ENCODE results near the gene IGF1R.
"Not testable (repeated sequence)": the region's sequence is repeated elsewhere in the genome, so short reads cannot be mapped to it uniquely, and the experiment has no call there.

IGF1R gene

DNA sequence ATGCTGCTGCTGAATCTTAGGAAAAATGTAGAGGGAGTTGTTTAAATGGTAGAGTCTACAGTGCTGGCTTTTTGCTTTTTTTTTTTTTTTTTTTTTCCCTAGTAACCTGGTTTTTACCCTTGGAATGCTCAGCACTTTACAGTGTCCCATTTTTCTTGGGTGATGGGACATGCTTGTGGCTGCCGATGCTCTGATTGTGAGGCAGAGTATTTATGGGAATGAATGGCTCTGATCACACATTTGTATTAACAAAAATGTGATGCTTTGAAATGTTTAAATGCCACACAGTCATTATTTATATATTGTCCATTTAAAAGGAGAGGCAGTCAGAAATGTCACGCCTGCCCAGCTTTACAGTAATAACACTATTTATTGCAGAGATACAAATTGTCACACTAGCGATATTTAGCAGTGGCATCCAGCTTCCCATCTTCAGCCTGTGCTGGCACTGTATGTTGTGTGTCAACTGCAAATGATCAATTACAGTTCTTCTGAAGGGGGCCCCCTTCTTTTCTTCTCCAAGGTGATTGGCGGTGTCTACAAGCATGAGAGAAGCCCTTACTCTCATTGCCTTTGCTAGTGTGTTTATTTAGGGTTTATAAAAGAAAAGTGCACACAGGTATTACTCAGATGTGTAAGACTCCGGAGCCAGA is 30.9 kb upstream of the IGF1R start:
- Histone ChIP-seq H3K4me1 (ENCODE audit: control insufficient read depth, insufficient read depth, low read length, unreplicated experiment) (no peaks in the 10 kb centered on the region), H3K27ac (ENCODE audit: low read depth, low read length) (no peak overlapping the region), H2AFZ (ENCODE audit: low read length, unreplicated experiment) (no peak overlapping the region), H3K79me2 (ENCODE audit: control insufficient read depth, insufficient read depth, low read length, unreplicated experiment) (no peaks in the 10 kb centered on the region), H3K4me3 (ENCODE audit: low read depth, low read length) (no peak overlapping the region), H3K36me3 (ENCODE audit: insufficient read depth, low read length) (no peaks in the 10 kb centered on the region), H3K27me3 (ENCODE audit: insufficient read depth, low read length) (peaks cover 64% of the 10 kb centered on the region)

DNA sequence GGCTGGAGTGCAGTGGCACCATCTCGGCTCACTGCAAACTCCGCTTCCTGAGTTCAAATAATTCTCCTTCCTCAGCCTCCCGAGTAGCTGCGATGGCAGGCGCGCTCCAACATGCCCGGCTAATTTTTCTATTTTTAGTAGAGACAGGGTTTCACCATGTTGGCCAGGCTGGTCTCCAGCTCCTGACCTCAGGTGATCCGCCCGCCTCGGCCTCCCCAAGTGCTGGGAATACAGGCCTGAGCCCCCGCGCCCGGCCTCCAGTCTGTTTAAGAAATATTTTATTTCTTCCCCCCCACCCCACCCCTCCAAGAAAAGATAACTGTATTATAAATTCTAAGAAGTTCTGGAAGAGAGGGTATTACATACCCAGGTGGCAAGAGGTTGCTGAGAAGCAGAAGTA is 29.8 kb upstream of the IGF1R start:
- not testable (repeated sequence) for H3K4me3 ChIP-seq (ENCODE audit: low read depth, low read length); H2AFZ ChIP-seq (ENCODE audit: low read length, unreplicated experiment); H3K27ac ChIP-seq (ENCODE audit: low read depth, low read length); H3K79me2 ChIP-seq (ENCODE audit: control insufficient read depth, insufficient read depth, low read length, unreplicated experiment); H3K4me1 ChIP-seq (ENCODE audit: control insufficient read depth, insufficient read depth, low read length, unreplicated experiment); H3K36me3 ChIP-seq (ENCODE audit: insufficient read depth, low read length)
- H3K27me3 ChIP-seq (ENCODE audit: insufficient read depth, low read length), result peaks cover 71% of the 10 kb centered on the region

DNA sequence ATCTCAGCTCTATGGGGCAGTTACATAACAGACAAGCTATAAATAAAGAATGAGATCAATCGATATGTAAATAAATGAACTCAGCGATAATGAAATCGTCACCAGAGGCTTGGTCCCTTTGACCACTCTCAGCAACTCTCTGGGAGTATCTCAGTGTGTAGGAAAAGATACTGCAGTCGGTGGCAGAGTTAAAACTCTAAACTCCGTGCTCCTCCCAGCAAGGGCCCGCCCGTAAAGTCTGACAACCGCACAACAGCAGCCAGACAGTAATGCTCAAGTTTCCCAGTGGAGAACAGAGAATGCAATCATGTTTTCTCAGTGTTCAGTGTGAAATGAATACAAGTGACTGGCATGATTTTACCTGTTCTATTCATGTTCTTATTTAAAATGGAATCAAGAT is 28.3 kb upstream of the IGF1R start:
- H3K27me3 ChIP-seq (ENCODE audit: insufficient read depth, low read length), result peaks cover 82% of the 10 kb centered on the region
- H3K79me2 ChIP-seq (ENCODE audit: control insufficient read depth, insufficient read depth, low read length, unreplicated experiment), result no peaks in the 10 kb centered on the region
- no peaks in the 10 kb centered on the region for H3K4me1 ChIP-seq (ENCODE audit: control insufficient read depth, insufficient read depth, low read length, unreplicated experiment)
- no peak overlapping the region for H3K27ac ChIP-seq (ENCODE audit: low read depth, low read length)
- no peak overlapping the region for H2AFZ ChIP-seq (ENCODE audit: low read length, unreplicated experiment)
- H3K4me3 ChIP-seq (ENCODE audit: low read depth, low read length), result no peak overlapping the region
- H3K36me3 ChIP-seq (ENCODE audit: insufficient read depth, low read length), result no peaks in the 10 kb centered on the region

DNA sequence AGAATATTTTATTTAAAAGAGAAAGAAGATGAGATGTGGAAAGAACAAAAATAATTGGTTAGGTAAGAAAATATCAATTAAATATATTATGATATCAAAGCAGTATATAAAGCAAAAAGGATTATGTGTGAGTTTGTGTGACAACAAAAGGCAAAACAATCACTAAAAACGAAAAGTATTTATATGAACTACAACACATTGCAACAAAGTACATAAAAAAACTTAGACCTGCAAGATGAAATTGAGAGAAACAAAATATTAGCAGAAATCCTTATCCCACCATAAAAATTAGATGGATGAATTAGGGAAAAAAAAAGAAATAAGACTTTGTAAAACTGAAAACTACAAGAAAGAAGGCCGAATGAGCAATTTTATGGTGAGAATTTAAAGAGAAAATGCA is 27.3 kb upstream of the IGF1R start:
- H3K36me3 ChIP-seq (ENCODE audit: insufficient read depth, low read length), result no peaks in the 10 kb centered on the region
- H3K79me2 ChIP-seq (ENCODE audit: control insufficient read depth, insufficient read depth, low read length, unreplicated experiment), result no peaks in the 10 kb centered on the region
- H3K4me1 ChIP-seq (ENCODE audit: control insufficient read depth, insufficient read depth, low read length, unreplicated experiment), result no peaks in the 10 kb centered on the region
- no peak overlapping the region for H2AFZ ChIP-seq (ENCODE audit: low read length, unreplicated experiment)
- H3K4me3 ChIP-seq (ENCODE audit: low read depth, low read length), result no peak overlapping the region
- no peak overlapping the region for H3K27ac ChIP-seq (ENCODE audit: low read depth, low read length)
- H3K27me3 ChIP-seq (ENCODE audit: insufficient read depth, low read length), result peaks cover 89% of the 10 kb centered on the region

DNA sequence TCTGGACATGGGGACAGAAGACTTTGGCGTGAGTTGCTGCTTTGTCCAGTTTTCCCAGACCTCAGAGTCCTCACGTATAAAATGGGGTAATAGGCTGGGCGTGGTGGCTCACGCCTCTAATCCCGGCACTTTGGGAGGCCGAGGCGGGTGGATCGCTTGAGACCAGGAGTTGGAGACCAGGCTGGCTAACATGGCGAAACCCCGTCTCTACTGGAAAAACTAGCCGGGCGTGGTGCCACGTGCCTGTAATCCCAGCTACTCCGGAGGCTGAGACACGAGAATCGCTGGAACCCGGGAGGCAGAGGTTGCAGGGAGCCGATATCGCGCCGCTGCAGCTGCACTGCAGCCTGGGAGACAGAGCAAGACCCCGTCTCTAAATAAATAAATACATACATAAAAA is 22.7 kb upstream of the IGF1R start:
- Histone ChIP-seq H3K36me3 (ENCODE audit: insufficient read depth, low read length) (no peaks in the 10 kb centered on the region), H3K27me3 (ENCODE audit: insufficient read depth, low read length) (peaks cover 96% of the 10 kb centered on the region), H2AFZ (ENCODE audit: low read length, unreplicated experiment) (no peak overlapping the region), H3K4me3 (ENCODE audit: low read depth, low read length) (no peak overlapping the region), H3K27ac (ENCODE audit: low read depth, low read length) (no peak overlapping the region), H3K79me2 (ENCODE audit: control insufficient read depth, insufficient read depth, low read length, unreplicated experiment) (no peaks in the 10 kb centered on the region), H3K4me1 (ENCODE audit: control insufficient read depth, insufficient read depth, low read length, unreplicated experiment) (no peaks in the 10 kb centered on the region)

DNA sequence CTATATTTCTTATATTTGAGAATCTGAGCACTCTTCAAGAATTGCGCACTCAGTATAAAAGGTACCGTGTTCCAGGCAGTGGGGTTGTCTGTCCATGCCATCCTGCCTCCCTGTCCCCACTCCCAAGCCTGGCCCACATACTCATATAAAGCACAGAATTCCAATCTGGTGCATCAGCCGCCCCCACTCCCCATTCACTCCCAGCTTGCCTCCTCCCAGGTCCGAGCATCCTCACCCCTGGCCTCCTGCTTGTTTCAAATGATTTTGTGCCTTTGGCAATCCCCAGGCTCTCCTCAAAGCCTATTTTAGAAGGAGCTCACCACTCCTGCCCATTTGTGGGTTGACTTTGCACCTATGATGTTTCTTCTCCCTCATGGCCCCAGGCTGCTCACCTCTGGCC is 22.2 kb upstream of the IGF1R start:
- Histone ChIP-seq H3K4me1 (ENCODE audit: control insufficient read depth, insufficient read depth, low read length, unreplicated experiment) (no peaks in the 10 kb centered on the region), H3K27ac (ENCODE audit: low read depth, low read length) (no peak overlapping the region), H3K27me3 (ENCODE audit: insufficient read depth, low read length) (peaks cover 96% of the 10 kb centered on the region), H2AFZ (ENCODE audit: low read length, unreplicated experiment) (no peak overlapping the region), H3K36me3 (ENCODE audit: insufficient read depth, low read length) (no peaks in the 10 kb centered on the region), H3K79me2 (ENCODE audit: control insufficient read depth, insufficient read depth, low read length, unreplicated experiment) (no peaks in the 10 kb centered on the region), H3K4me3 (ENCODE audit: low read depth, low read length) (no peak overlapping the region)

DNA sequence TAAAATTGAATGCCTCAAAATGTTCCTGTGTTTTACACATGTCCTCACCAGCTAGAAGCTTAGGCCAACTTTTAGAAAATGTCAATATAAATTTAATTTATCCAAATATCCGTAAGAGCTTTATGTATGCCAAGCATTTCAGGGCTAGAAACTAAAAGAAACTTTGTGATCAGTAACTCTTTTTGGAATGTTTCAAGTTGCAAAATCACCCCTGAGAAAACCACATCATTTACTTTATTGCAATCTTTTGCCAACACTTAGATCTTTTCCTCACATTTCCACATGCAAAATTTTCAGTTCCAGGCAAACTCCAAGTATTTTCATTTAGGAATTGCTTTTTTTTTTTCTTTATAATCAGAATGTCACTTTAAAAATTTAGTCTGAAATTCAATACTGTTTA is 20.1 kb upstream of the IGF1R start:
- Histone ChIP-seq H2AFZ (ENCODE audit: low read length, unreplicated experiment) (no peak overlapping the region), H3K4me1 (ENCODE audit: control insufficient read depth, insufficient read depth, low read length, unreplicated experiment) (no peaks in the 10 kb centered on the region), H3K79me2 (ENCODE audit: control insufficient read depth, insufficient read depth, low read length, unreplicated experiment) (no peaks in the 10 kb centered on the region), H3K27me3 (ENCODE audit: insufficient read depth, low read length) (peaks cover 97% of the 10 kb centered on the region), H3K36me3 (ENCODE audit: insufficient read depth, low read length) (no peaks in the 10 kb centered on the region), H3K4me3 (ENCODE audit: low read depth, low read length) (no peak overlapping the region), H3K27ac (ENCODE audit: low read depth, low read length) (no peak overlapping the region)

DNA sequence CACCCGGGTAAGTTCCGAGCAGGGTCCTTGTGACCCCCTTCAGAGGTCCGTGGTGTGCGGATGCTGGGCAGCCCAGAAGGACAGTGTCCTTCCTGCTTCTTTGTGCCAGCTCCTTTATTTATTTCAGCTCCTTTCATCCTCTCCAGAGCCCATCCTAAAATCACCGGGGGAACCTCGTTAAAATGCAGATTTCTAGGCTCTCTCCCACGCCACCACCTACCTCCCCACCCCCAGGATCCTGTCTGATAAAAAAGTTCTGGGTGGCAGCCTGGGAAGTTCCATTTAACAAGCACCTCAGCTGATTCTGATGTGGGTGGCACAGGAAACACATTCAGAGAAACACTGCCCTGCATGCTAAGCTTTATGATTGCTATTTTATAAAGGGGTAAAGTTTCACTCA is 12.5 kb upstream of the IGF1R start:
- Histone ChIP-seq H3K4me3 (ENCODE audit: low read depth, low read length) (no peak overlapping the region), H3K36me3 (ENCODE audit: insufficient read depth, low read length) (no peaks in the 10 kb centered on the region), H3K27ac (ENCODE audit: low read depth, low read length) (no peak overlapping the region), H3K4me1 (ENCODE audit: control insufficient read depth, insufficient read depth, low read length, unreplicated experiment) (no peaks in the 10 kb centered on the region), H2AFZ (ENCODE audit: low read length, unreplicated experiment) (no peak overlapping the region), H3K79me2 (ENCODE audit: control insufficient read depth, insufficient read depth, low read length, unreplicated experiment) (no peaks in the 10 kb centered on the region), H3K27me3 (ENCODE audit: insufficient read depth, low read length) (peaks cover 77% of the 10 kb centered on the region)

DNA sequence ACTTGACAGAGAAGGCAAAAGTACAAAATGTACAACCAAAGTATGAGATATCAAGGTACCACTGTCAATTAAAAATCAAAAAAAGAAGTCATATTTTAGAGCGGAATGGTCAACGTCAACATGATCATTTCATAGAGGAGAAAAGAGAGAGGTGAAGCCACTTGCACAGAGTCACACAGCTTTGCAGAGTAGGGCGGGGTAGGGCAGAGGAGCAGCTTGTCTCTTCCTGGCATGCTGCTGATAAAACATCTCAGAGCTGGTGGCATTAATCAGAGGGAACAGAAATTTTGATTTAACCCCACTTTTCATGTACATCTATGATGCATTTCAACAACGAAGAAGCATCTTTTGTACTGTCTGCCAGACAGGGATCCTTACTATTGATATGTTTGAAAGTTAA is 5.2 kb upstream of the IGF1R start:
- Histone ChIP-seq H3K27me3 (ENCODE audit: insufficient read depth, low read length) (peaks cover 83% of the 10 kb centered on the region), H3K4me3 (ENCODE audit: low read depth, low read length) (no peak overlapping the region), H3K79me2 (ENCODE audit: control insufficient read depth, insufficient read depth, low read length, unreplicated experiment) (no peaks in the 10 kb centered on the region), H3K4me1 (ENCODE audit: control insufficient read depth, insufficient read depth, low read length, unreplicated experiment) (no peaks in the 10 kb centered on the region), H3K27ac (ENCODE audit: low read depth, low read length) (no peak overlapping the region), H3K36me3 (ENCODE audit: insufficient read depth, low read length) (no peaks in the 10 kb centered on the region), H2AFZ (ENCODE audit: low read length, unreplicated experiment) (no peak overlapping the region)

DNA sequence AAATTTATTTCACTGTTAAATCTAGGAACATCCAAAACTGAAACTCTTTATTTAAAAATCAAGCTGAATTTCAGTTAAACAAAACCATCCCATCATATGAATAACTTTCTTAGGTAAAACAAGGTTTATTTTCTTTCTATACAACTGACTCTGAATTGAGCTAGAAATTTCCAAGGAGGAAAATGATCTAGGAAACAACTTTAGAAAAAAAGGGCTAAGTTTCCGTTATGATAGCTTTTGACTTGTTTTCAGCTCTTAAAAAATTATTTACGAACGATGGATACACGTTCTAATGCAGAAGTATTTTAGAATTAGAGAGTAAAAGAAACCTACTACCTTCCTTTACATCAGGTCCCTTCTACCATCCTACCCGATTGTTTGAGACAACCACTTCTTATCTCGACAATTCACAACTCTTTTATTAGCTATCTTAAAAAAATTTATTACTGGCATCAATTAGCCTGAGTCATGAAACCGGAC is 1.8 kb upstream of the IGF1R start:
- Histone ChIP-seq H3K4me1 (ENCODE audit: control insufficient read depth, insufficient read depth, low read length, unreplicated experiment) (peaks cover under 1% of the 10 kb centered on the region), H3K79me2 (ENCODE audit: control insufficient read depth, insufficient read depth, low read length, unreplicated experiment) (peaks cover 26% of the 10 kb centered on the region), H3K27ac (ENCODE audit: low read depth, low read length) (no peak overlapping the region), H2AFZ (ENCODE audit: low read length, unreplicated experiment) (peak overlapping the region; percentile 23), H3K4me3 (ENCODE audit: low read depth, low read length) (peak overlapping the region; percentile 79), H3K27me3 (ENCODE audit: insufficient read depth, low read length) (peaks cover 51% of the 10 kb centered on the region), H3K36me3 (ENCODE audit: insufficient read depth, low read length) (no peaks in the 10 kb centered on the region)

DNA sequence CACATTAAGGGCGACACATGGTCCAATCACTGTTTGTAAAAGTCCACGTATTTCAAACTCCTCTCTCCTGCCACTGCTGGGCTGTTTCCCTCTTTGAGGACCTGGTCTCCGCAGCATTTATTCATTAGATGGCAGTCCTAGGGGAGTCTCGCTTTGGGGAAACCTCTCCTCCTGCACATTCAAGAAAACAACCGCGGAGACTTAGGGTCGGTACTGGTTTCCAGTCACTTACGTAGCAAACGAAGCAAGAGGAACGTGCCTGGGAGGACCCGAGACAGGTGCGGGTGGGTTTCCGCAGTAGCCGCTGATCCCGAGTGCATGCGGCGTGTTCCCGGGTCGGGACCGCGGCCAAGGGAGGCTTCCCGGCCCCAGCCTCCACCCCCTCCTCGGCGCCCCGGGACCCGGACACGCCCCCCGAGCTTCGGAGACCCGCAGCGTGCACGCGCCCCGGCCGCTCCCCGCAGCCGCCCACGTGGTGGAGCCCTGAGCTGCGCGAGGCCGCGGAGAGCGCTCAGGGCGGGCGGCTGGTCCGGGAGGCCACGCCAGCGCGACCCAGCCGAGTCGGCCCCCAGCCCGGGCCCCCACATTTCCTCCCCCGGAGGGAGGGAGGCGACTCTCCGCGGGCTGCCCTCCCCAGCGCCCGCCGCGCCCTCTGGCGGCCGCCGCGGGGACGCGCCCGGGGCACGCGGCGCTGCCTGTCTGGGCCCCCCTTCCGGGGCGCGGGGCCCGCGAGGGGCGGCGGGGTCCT is 1.1 kb upstream of the IGF1R start:
- peak overlapping the region; percentile 79 for H3K4me3 ChIP-seq (ENCODE audit: low read depth, low read length)
- H3K27ac ChIP-seq (ENCODE audit: low read depth, low read length), result no peak overlapping the region
- peaks cover 6% of the 10 kb centered on the region for H3K4me1 ChIP-seq (ENCODE audit: control insufficient read depth, insufficient read depth, low read length, unreplicated experiment)
- peaks cover 32% of the 10 kb centered on the region for H3K79me2 ChIP-seq (ENCODE audit: control insufficient read depth, insufficient read depth, low read length, unreplicated experiment)
- peak overlapping the region; percentile 43 for H2AFZ ChIP-seq (ENCODE audit: low read length, unreplicated experiment)
- peaks cover 44% of the 10 kb centered on the region for H3K27me3 ChIP-seq (ENCODE audit: insufficient read depth, low read length)
- no peaks in the 10 kb centered on the region for H3K36me3 ChIP-seq (ENCODE audit: insufficient read depth, low read length)
